ENCODE results near the gene PLD1.

Gene PLD1

DNA sequence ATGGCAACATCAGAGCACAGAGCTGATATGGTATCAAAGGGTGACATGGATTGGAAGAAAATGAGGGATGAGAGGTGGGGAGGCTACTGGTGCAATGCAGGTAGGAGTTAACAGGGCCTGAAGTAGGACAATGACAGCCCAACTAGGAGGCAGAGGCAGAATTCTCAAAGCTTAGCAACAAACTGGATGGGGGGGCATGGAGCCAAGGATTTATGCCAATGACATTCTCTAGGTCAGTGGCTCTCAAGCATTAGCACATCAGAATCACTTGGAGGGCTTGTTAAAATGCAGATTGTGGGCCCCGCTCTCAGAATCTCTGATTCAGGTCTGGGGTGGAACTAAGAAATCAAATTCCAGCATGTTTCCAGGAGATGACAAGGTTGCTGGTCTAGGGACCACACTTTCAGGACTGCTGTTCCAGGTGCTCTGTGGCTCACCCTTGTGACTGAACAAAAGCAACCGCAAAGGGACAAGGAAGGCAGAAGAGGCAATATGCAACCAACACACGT lies 252.0 kb downstream of the PLD1 start (continued):
- 0 out of 2 replicates have a peak, but pooled peaks have one; percentile 30 for TF ChIP-seq ZNF133 (tag by site-specific recombination; IDR thresholded peaks at IDR 0.05)
- TF ChIP-seq ZNF416 (tag by site-specific recombination; IDR thresholded peaks at IDR 0.05): no peak
- no peak for TF ChIP-seq ZNF530 (tag by site-specific recombination; IDR thresholded peaks at IDR 0.05; ENCODE audit: low read depth)

DNA sequence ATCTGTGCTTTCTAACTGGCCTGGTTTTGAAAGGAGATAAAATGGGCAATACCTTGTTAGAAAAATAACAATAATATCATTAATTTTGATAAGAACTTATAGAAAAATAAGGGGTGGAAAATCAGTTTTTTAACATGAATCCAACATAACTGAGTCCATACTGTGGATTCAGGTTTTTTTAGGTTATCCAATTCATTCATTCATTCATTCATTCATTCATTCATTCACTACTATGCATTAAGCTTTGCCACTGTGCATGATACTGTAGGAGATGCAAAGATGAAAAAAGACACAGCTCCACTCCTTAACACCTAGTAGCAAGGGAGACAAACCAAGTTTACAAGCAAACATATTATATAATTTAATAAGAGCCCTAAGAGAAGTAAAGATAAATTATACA lies 253.1 kb downstream of the PLD1 start:
- Histone ChIP-seq H3K36me3 (ENCODE audit: control insufficient read depth in 2 of 2, insufficient read depth in 1 of 2, low read length in 2 of 2) (no peaks in the 10 kb centered on the region), H3K4me1 (ENCODE audit: control insufficient read depth, insufficient read depth, low read length) (no peaks in the 10 kb centered on the region), H3K9me3 (ENCODE audit: control insufficient read depth, insufficient read depth, low read depth, low read length) (no peaks in the 10 kb centered on the region), H3K4me3 (ENCODE audit: low read depth, low read length) (no peak overlapping the region), H3K27ac (ENCODE audit: extremely low read depth, low read depth, low read length) (no peak overlapping the region)
- ChIA-PET POLR2A (no interaction called here), CTCF (no interaction called here)
- no peak for TF ChIP-seq ZFP41 (tag by site-specific recombination; IDR thresholded peaks at IDR 0.05; ENCODE audit: borderline replicate concordance)
- TF ChIP-seq ZNF132 (tag by site-specific recombination; IDR thresholded peaks at IDR 0.05; ENCODE audit: borderline replicate concordance): no peak
- TF ChIP-seq KLF16 (tag by site-specific recombination; IDR thresholded peaks at IDR 0.05): no peak
- no peak for TF ChIP-seq SETDB1 (IDR thresholded peaks at IDR 0.05; ENCODE audit: insufficient read length, low read length)
- no peak for TF ChIP-seq ZNF214 (tag by site-specific recombination; IDR thresholded peaks at IDR 0.05; ENCODE audit: borderline replicate concordance)
- TF ChIP-seq ZBTB1 (tag by site-specific recombination; IDR thresholded peaks at IDR 0.05): no peak
- no peak for TF ChIP-seq ZBTB21 (tag by site-specific recombination; IDR thresholded peaks at IDR 0.05)
- TF ChIP-seq ZNF24 (tag by site-specific recombination; IDR thresholded peaks at IDR 0.05): 0 out of 2 replicates have a peak, but pooled peaks have one; percentile 60

DNA sequence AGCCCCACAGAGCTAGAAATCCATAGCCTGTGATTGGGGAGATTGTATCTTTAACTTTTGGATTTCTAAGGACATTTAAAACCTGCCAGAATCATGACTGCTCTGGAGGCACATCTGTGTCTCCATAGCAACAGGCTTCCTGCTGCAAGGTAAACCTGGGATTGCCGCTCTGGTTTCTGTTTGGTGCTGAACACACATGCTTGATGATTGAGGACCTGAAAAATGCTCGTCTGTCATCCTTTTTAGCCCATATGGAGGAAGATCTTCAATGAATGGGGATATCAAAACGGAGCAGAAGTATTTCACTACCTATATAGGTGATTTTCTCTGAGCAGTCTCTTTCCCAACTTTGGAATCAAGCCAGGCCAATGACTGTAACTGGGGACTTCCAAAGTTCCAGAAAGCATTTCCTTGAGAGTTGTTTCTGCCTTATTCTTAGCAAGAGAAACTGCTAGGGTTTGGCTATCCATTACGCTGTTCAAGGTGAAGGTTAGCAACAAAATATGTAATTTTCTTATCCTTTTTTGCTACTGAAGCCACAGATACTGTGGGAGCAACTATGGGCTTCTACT lies 253.6 kb downstream of the PLD1 start:
- TF ChIP-seq SCRT1 (tag by site-specific recombination; IDR thresholded peaks at IDR 0.05; ENCODE audit: borderline replicate concordance) (0 out of 2 replicates have a peak, but pooled peaks have one; percentile 9), BCL11B (tag by site-specific recombination; IDR thresholded peaks at IDR 0.05; ENCODE audit: low read depth) (no peak), TRIM28 (IDR thresholded peaks at IDR 0.05; ENCODE audit: borderline replicate concordance, low read length) (no peak), ZNF416 (tag by site-specific recombination; IDR thresholded peaks at IDR 0.05) (no peak), ZNF211 (tag by site-specific recombination; IDR thresholded peaks at IDR 0.05; ENCODE audit: low read depth) (no peak), ZNF138 (tag by site-specific recombination; IDR thresholded peaks at IDR 0.05; ENCODE audit: borderline replicate concordance) (no peak), ZNF654 (tag by site-specific recombination; IDR thresholded peaks at IDR 0.05; ENCODE audit: low read depth) (no peak), ZNF48 (tag by site-specific recombination; IDR thresholded peaks at IDR 0.05) (no peak), ZNF473 (tag by site-specific recombination; IDR thresholded peaks at IDR 0.05) (no peak), ZNF341 (tag by site-specific recombination; IDR thresholded peaks at IDR 0.05; ENCODE audit: low read depth) (no peak), ZNF335 (tag by site-specific recombination; conservative IDR thresholded peaks at IDR 0.05) (0 out of 2 replicates have a peak, but pooled peaks have one; percentile 14), ZNF112 (tag by site-specific recombination; IDR thresholded peaks at IDR 0.05) (no peak), ZBTB17 (tag by site-specific recombination; IDR thresholded peaks at IDR 0.05) (peak; percentile 65)
- Histone ChIP-seq H3K4me3 (ENCODE audit: low read depth, low read length) (no peak overlapping the region), H3K9me3 (ENCODE audit: control insufficient read depth, insufficient read depth, low read depth, low read length) (no peaks in the 10 kb centered on the region), H3K27ac (ENCODE audit: extremely low read depth, low read depth, low read length) (no peak overlapping the region), H3K4me1 (ENCODE audit: control insufficient read depth, insufficient read depth, low read length) (no peaks in the 10 kb centered on the region), H3K36me3 (ENCODE audit: control insufficient read depth in 2 of 2, insufficient read depth in 1 of 2, low read length in 2 of 2) (no peaks in the 10 kb centered on the region)
- ChIA-PET CTCF (no interaction called here), POLR2A (no interaction called here)

DNA sequence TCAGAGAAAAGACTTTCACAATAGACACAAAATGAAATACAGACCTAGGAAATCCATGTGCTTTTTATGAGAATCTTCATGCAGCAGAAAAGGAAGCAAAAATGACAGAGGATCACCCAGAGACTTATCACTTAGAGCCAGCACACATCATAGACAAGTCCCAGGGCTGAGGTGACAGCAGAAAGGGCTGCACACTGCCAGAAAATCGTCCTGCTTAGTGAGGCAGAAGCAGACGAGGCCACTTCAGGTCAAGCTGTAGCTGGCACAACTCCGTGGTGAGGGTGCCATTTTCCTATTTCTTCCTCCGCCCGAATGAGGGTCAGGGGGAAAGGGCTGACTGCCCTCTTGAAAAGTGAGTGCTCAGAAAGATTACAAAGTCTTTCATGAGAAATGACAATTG lies 254.1 kb downstream of the PLD1 start:
- CTCF ChIA-PET: no interaction called here
- POLR2A ChIA-PET: no interaction called here
- no peaks in the 10 kb centered on the region for H3K36me3 ChIP-seq (ENCODE audit: control insufficient read depth in 2 of 2, insufficient read depth in 1 of 2, low read length in 2 of 2)
- TF ChIP-seq ZNF266 (tag by site-specific recombination; IDR thresholded peaks at IDR 0.05; ENCODE audit: low read depth) (no peak), ZNF138 (tag by site-specific recombination; IDR thresholded peaks at IDR 0.05; ENCODE audit: borderline replicate concordance) (no peak), ZNF514 (tag by site-specific recombination; IDR thresholded peaks at IDR 0.05) (no peak), TRIM28 (IDR thresholded peaks at IDR 0.05; ENCODE audit: borderline replicate concordance, low read length) (no peak), YY2 (tag by site-specific recombination; IDR thresholded peaks at IDR 0.05) (no peak), SCRT2 (tag by site-specific recombination; IDR thresholded peaks at IDR 0.05) (no peak)
- TF ChIP-seq, protein P1, sequence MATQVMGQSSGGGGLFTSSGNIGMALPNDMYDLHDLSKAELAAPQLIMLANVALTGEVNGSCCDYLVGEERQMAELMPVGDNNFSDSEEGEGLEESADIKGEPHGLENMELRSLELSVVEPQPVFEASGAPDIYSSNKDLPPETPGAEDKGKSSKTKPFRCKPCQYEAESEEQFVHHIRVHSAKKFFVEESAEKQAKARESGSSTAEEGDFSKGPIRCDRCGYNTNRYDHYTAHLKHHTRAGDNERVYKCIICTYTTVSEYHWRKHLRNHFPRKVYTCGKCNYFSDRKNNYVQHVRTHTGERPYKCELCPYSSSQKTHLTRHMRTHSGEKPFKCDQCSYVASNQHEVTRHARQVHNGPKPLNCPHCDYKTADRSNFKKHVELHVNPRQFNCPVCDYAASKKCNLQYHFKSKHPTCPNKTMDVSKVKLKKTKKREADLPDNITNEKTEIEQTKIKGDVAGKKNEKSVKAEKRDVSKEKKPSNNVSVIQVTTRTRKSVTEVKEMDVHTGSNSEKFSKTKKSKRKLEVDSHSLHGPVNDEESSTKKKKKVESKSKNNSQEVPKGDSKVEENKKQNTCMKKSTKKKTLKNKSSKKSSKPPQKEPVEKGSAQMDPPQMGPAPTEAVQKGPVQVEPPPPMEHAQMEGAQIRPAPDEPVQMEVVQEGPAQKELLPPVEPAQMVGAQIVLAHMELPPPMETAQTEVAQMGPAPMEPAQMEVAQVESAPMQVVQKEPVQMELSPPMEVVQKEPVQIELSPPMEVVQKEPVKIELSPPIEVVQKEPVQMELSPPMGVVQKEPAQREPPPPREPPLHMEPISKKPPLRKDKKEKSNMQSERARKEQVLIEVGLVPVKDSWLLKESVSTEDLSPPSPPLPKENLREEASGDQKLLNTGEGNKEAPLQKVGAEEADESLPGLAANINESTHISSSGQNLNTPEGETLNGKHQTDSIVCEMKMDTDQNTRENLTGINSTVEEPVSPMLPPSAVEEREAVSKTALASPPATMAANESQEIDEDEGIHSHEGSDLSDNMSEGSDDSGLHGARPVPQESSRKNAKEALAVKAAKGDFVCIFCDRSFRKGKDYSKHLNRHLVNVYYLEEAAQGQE (tag by site-specific recombination; IDR thresholded peaks at IDR 0.05): no peak

More for the DNA sequence above, 254.1 kb downstream of the PLD1 start:
- no peaks in the 10 kb centered on the region for H3K4me1 ChIP-seq (ENCODE audit: control insufficient read depth, insufficient read depth, low read length)
- H3K9me3 ChIP-seq (ENCODE audit: control insufficient read depth, insufficient read depth, low read depth, low read length): no peaks in the 10 kb centered on the region
- H3K27ac ChIP-seq (ENCODE audit: extremely low read depth, low read depth, low read length): no peak overlapping the region
- H3K4me3 ChIP-seq (ENCODE audit: low read depth, low read length): no peak overlapping the region

Measured in HEK293 (cell line).